Ovary (tissue), 9 donors: ENCODE measurements around the gene GGACT. TPM values are rescaled to one million over a fixed set of nuclear protein-coding genes. Genes with fewer than 3 reads are reported as not detected.

Experiments
- DNase-seq, 5 donors: peaks; one replicate each; pipeline ENCODE4 v3.0.0-alpha.2; 2019 to 2020
- H3K27ac ChIP-seq, 2 donors: fragments of 200-600 bp; one replicate each; pipeline versions ENCODE4 v1.5.1 to v1.8.0; 2019 to 2022
- H3K27me3 ChIP-seq: fragments of 200-600 bp; one replicate; pipeline ENCODE4 v1.8.0; 2022
- H3K36me3 ChIP-seq: fragments of 200-600 bp; sonication (generic); one replicate; pipeline ENCODE4 v1.5.1; 2019
- H3K4me1 ChIP-seq: one replicate; pipeline ENCODE4 v1.8.1; 2013; ENCODE audit warnings: mild to moderate bottlenecking, moderate library complexity; ENCODE audit not compliant: insufficient read depth
- H3K4me3 ChIP-seq: fragments of 200-600 bp; sonication (generic); one replicate; pipeline ENCODE4 v1.5.1; 2017
- H3K9me3 ChIP-seq, 2 donors: fragments of 200-600 bp in 1 of 2; sonication (generic) in 1 of 2; one replicate each; pipeline versions ENCODE4 v1.5.1 to v1.8.1; 2013 to 2019; ENCODE audit warnings: mild to moderate bottlenecking in 1 of 2, moderate library complexity in 1 of 2
- CTCF ChIP-seq, 3 donors: fragments of 450-650 bp in 2 of 3; fragments of 200-600 bp in 1 of 3; IDR thresholded peaks; one replicate each; pipeline versions ENCODE4 v1.5.1 to v1.8.0; 2016 to 2022; ENCODE audit warnings: antibody characterized with exemption in 3 of 3, mild to moderate bottlenecking in 1 of 3
- EP300 ChIP-seq: sonication (generic); formaldehyde crosslinking; IDR thresholded peaks from one replicate; pipeline ENCODE4 v1.6.1; 2017; ENCODE audit warnings: antibody characterized with exemption
- POLR2A ChIP-seq: fragments of 450-650 bp; IDR thresholded peaks from one replicate; pipeline ENCODE4 v1.6.1; 2017; ENCODE audit warnings: antibody characterized with exemption, mild to moderate bottlenecking, moderate library complexity
- WGBS, 3 donors: extraction: QIAGEN DNeasy Blood & Tissue Kit in 1 of 3; methylation state at CpG; one replicate each; pipeline versions ENCODE4 v1.1.5 to v1.1.7; 2013 to 2017; 5-methylcytosine and 5-hydroxymethylcytosine counted together
- intact Hi-C, 4 donors: fragments of 100-400 bp; cut with DNase I; formaldehyde crosslinking; loops; one replicate each; pipeline versions ENCODE4 v1.11.0 to v1.15.1; 2022 to 2023
- polyA plus RNA-seq, 2 donors: library from polyadenylated mRNA; stranded (reverse); fragments of 200-250 nt in 1 of 2; fragments of 350-450 nt in 1 of 2; fragmentation: Illumina TruSeq in 1 of 2; extraction: RNeasy Lipid Tissue Mini Kit (QIAGEN cat#74804) in 1 of 2; gene quantifications; one replicate each; pipeline ENCODE4 v1.2.3, GENCODE V29; 2013 to 2014
- total RNA-seq, 7 donors: library from RNA; depleted of rRNA in 2 of 7; stranded (reverse); fragments of >200 nt in 2 of 7; fragmentation: NEBNext Ultra II Directional in 3 of 7; extraction: Animal tissue kit (Norgen Biotek cat#: 25700) in 3 of 7; gene quantifications; one replicate each; pipeline versions ENCODE4 v1.1.0 to v1.2.4, GENCODE V29; 2016 to 2023
- donor health status: DM: no; HTN: no; CAD: no; lungs with moderate emphysema.
- donor health status: DM: no; HTN: no; CAD: no.
- donor health status: Bipolar disorder and iron deficiency.
- donor health status: DM: yes; HTN: yes; CAD: no.
- donor health status: DM: no; HTN: no; CAD: no.
- donor health status: DM: yes; HTN: yes; CAD: no.

Gene GGACT
- total and polyA plus RNA-seq, 9 donors: 1.8 to 7.4 (median 2.7) TPM

GRCh38 chr13:100523981-100524386 is 64.6 kb downstream of the GGACT start:
- no peak for DNase-seq
- TF ChIP-seq POLR2A (no peak), CTCF (IDR thresholded peaks at IDR 0.05) (no peak), EP300 (no peak)
- Histone ChIP-seq H3K4me1 (no peaks in the 10 kb centered on the region), H3K4me3 (no peak overlapping the region), H3K9me3 (no peaks in the 10 kb centered on the region), H3K36me3 (no peaks in the 10 kb centered on the region), H3K27me3 (no peaks in the 10 kb centered on the region), H3K27ac (no peak overlapping the region)
- WGBS, 3 donors: 89 to 90% (median 90%) methylated on average over 8 of the region's 8 CpGs
- intact Hi-C loops: no loop called here

- no peaks in the 10 kb centered on the region for H3K36me3 ChIP-seq
- H3K4me1 ChIP-seq: no peaks in the 10 kb centered on the region
- WGBS, 3 donors: 90 to 93% (median 90%) methylated on average over 14 of the region's 14 CpGs
- no peak overlapping the region for H3K27ac ChIP-seq
- no peaks in the 10 kb centered on the region for H3K9me3 ChIP-seq
- no peak for DNase-seq
- no peak for TF ChIP-seq CTCF (IDR thresholded peaks at IDR 0.05)
- TF ChIP-seq EP300: no peak
- no peak for TF ChIP-seq POLR2A
- no peak overlapping the region for H3K4me3 ChIP-seq
- no peaks in the 10 kb centered on the region for H3K27me3 ChIP-seq
- intact Hi-C loops: no loop called here
Measured at GRCh38 chr13:100523411-100523810, 65.2 kb downstream of the GGACT start.

- 88 to 92% (median 90%) methylated on average over 9 of the region's 9 CpGs for WGBS, 3 donors
- Histone ChIP-seq H3K9me3 (no peaks in the 10 kb centered on the region), H3K27me3 (no peaks in the 10 kb centered on the region), H3K4me3 (no peak overlapping the region), H3K27ac (no peak overlapping the region), H3K36me3 (no peaks in the 10 kb centered on the region), H3K4me1 (no peaks in the 10 kb centered on the region)
- intact Hi-C loops: no loop called here
- no peak for DNase-seq
- TF ChIP-seq POLR2A (no peak), EP300 (no peak), CTCF (IDR thresholded peaks at IDR 0.05) (no peak)
Measured at GRCh38 chr13:100522618-100523309, 65.8 kb downstream of the GGACT start.

- no peaks in the 10 kb centered on the region for H3K36me3 ChIP-seq
- no peak for DNase-seq
- no peaks in the 10 kb centered on the region for H3K4me1 ChIP-seq
- no peaks in the 10 kb centered on the region for H3K27me3 ChIP-seq
- no peak for TF ChIP-seq POLR2A
- TF ChIP-seq EP300: no peak
- TF ChIP-seq CTCF (IDR thresholded peaks at IDR 0.05): no peak
- no peak overlapping the region for H3K4me3 ChIP-seq
- no peaks in the 10 kb centered on the region for H3K9me3 ChIP-seq
- no peak overlapping the region for H3K27ac ChIP-seq
- intact Hi-C loops: no loop called here
- WGBS, 3 donors: 86 to 87% (median 86%) methylated on average over 19 of the region's 19 CpGs
Measured at GRCh38 chr13:100521851-100522617, 66.6 kb downstream of the GGACT start.
